Testis (tissue), 3 donors: ENCODE results near the gene SLC28A1. TPM values are rescaled to one million over a fixed set of nuclear protein-coding genes. Genes with fewer than 3 reads are reported as not detected.

Experiments used
- DNase-seq: peaks from one replicate; pipeline ENCODE4 v3.0.0-alpha.2; 2019
- H3K27ac ChIP-seq, 2 donors: fragments of 200-600 bp; sonication (generic); one replicate each; pipeline ENCODE4 v1.5.1; 2019
- H3K27me3 ChIP-seq: fragments of 200-600 bp; sonication (generic); one replicate; pipeline ENCODE4 v1.5.1; 2019
- H3K36me3 ChIP-seq: fragments of 200-600 bp; sonication (generic); one replicate; pipeline ENCODE4 v1.5.1; 2017; ENCODE audit warnings: low read depth; ENCODE audit errors: missing control alignments
- H3K4me1 ChIP-seq: fragments of 200-600 bp; sonication (generic); one replicate; pipeline ENCODE4 v1.5.1; 2019
- H3K4me3 ChIP-seq, 2 donors: fragments of 200-600 bp; sonication (generic); one replicate each; pipeline ENCODE4 v1.5.1; 2017 to 2019
- H3K9me3 ChIP-seq: fragments of 200-600 bp; sonication (generic); one replicate; pipeline ENCODE4 v1.5.1; 2017
- CTCF ChIP-seq, 3 experiments: fragments of 450-650 bp in 2 of 3; fragments of 200-600 bp in 1 of 3; sonication (generic) in 1 of 3; IDR thresholded peaks; one replicate each; pipeline ENCODE4 v1.5.1; 2016 to 2019; ENCODE audit warnings: antibody characterized with exemption in 3 of 3, mild to moderate bottlenecking in 2 of 3, moderate library complexity in 1 of 3
- POLR2A ChIP-seq: fragments of 450-650 bp; IDR thresholded peaks from one replicate; pipeline ENCODE4 v1.6.1; 2017; ENCODE audit warnings: antibody characterized with exemption, mild to moderate bottlenecking, moderate library complexity
- WGBS, 2 donors: methylation state at CpG; one replicate each; pipeline ENCODE4 v1.1.5; 2018; 5-methylcytosine and 5-hydroxymethylcytosine counted together
- intact Hi-C: fragments of 100-400 bp; cut with DNase I; formaldehyde crosslinking; loops from one replicate; pipeline ENCODE4 v1.15.1; 2023; ENCODE audit warnings: low total_unique reads
- polyA plus RNA-seq: library from polyadenylated mRNA; stranded (reverse); fragments of 350-450 nt; fragmentation: Illumina TruSeq; extraction: RNeasy Lipid Tissue Mini Kit (QIAGEN cat#74804); gene quantifications from one replicate; pipeline ENCODE4 v1.2.3, GENCODE V29; 2014; ENCODE audit warnings: low read depth, low replicate concordance; ENCODE audit not compliant: insufficient read depth
- total RNA-seq, 2 donors: library from RNA; depleted of rRNA; stranded (reverse); fragments of >200 nt; gene quantifications; one replicate each; pipeline ENCODE4 v1.2.3, GENCODE V29; 2016

The SLC28A1 gene
- total and polyA plus RNA-seq, 3 donors from 2014 or later: 0.26 to 0.31 (median 0.31) TPM

- TF ChIP-seq CTCF (IDR thresholded peaks at IDR 0.05) (no peak), POLR2A (no peak)
- no peak overlapping the region for H3K27ac ChIP-seq
- intact Hi-C loops: no loop called here
- no peaks in the 10 kb centered on the region for H3K27me3 ChIP-seq
- DNase-seq: no peak
- no peaks in the 10 kb centered on the region for H3K9me3 ChIP-seq
- 88 to 96% methylated on average over 6 to 15 of the region's 15 CpGs for WGBS, 2 donors
- no peaks in the 10 kb centered on the region for H3K4me1 ChIP-seq
- no peak overlapping the region for H3K4me3 ChIP-seq
- no peaks in the 10 kb centered on the region for H3K36me3 ChIP-seq
Measured at GRCh38 chr15:84859651-84860050, 24.8 kb upstream of the SLC28A1 start.

GRCh38 chr15:84861781-84862180, 22.7 kb upstream of the SLC28A1 start:
- intact Hi-C loops: no loop called here
- Histone ChIP-seq H3K27ac (no peak overlapping the region), H3K9me3 (no peaks in the 10 kb centered on the region), H3K4me1 (no peaks in the 10 kb centered on the region), H3K27me3 (no peaks in the 10 kb centered on the region), H3K4me3 (no peak overlapping the region), H3K36me3 (no peaks in the 10 kb centered on the region)
- 81 to 83% methylated on average over 3 of the region's 3 CpGs for WGBS, 2 donors
- TF ChIP-seq POLR2A (no peak), CTCF (IDR thresholded peaks at IDR 0.05) (no peak)
- DNase-seq: no peak

- H3K4me3 ChIP-seq: no peak overlapping the region
- no peaks in the 10 kb centered on the region for H3K36me3 ChIP-seq
- intact Hi-C loops: no loop called here
- TF ChIP-seq POLR2A: no peak
- no peak for TF ChIP-seq CTCF (IDR thresholded peaks at IDR 0.05)
- H3K27ac ChIP-seq: no peak overlapping the region
- 95% methylated on average over 17 of the region's 17 CpGs for WGBS, 2 donors
- H3K27me3 ChIP-seq: no peaks in the 10 kb centered on the region
- no peaks in the 10 kb centered on the region for H3K4me1 ChIP-seq
- no peak for DNase-seq
- no peaks in the 10 kb centered on the region for H3K9me3 ChIP-seq
Measured at GRCh38 chr15:84862214-84862975, 22.1 kb upstream of the SLC28A1 start.

- intact Hi-C loops: no loop called here
- Histone ChIP-seq H3K36me3 (no peaks in the 10 kb centered on the region), H3K27me3 (no peaks in the 10 kb centered on the region), H3K9me3 (no peaks in the 10 kb centered on the region), H3K27ac (no peak overlapping the region), H3K4me3 (no peak overlapping the region), H3K4me1 (no peaks in the 10 kb centered on the region)
- 72 to 83% methylated on average over 7 to 13 of the region's 13 CpGs for WGBS, 2 donors
- TF ChIP-seq CTCF (IDR thresholded peaks at IDR 0.05) (no peak), POLR2A (no peak)
- no peak for DNase-seq
Measured at GRCh38 chr15:84863565-84864443, 20.7 kb upstream of the SLC28A1 start.
